Stimulated activated CD8-positive, alpha-beta memory T cell treated with anti-CD3 and anti-CD28 coated beads, Interleukin-12 subunit alpha, Interleukin-12 subunit beta, amount 100 ng/mL, for 4 hours (primary cell): Measurements from ENCODE around the gene MAGOH.

Experiments
- DNase-seq: peaks from one replicate; pipeline ENCODE4 v3.0.0-alpha.2; 2020; ENCODE audit warnings: low read depth

Gene MAGOH

DNA sequence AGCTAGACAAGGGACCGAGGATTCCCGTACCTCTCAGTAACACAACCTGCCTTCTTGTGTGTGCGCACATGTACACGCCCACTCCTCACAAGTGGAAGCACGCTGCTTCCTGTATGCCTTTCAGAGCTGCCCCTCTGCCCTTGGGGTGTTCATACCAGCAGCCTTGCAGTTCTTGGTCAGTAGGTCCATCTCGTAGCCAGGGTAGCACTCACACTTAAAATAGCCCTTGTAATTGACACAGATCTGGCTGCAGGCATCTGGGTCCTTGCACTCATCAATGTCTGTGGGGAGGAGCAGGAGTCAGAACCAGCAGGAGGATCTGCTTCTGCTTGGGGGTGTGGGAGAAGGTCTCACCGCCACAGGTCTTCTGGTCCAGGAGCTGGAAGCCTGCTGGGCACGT, 32.6 kb upstream of the MAGOH start:
- DNase-seq, result no peak

DNA sequence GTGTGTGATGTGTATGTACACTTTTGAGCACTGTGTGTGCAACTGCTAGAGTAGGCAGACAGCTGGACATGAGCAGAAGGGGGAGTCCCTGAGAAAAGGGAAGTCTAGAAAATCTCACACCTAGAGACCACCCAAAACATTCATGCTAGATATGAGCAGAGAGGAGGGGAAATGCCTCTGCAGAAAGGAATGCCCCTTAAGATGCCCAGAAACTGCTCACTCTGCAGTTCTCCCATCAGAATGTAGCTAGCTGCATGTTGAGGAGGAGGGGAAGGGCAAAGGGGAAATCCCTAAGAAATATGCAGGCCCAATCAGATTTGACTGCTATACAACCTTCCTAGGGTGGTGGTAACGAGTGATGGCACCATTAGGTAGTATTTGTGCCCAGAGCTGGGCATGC, 31.8 kb upstream of the MAGOH start:
- DNase-seq, result no peak

DNA sequence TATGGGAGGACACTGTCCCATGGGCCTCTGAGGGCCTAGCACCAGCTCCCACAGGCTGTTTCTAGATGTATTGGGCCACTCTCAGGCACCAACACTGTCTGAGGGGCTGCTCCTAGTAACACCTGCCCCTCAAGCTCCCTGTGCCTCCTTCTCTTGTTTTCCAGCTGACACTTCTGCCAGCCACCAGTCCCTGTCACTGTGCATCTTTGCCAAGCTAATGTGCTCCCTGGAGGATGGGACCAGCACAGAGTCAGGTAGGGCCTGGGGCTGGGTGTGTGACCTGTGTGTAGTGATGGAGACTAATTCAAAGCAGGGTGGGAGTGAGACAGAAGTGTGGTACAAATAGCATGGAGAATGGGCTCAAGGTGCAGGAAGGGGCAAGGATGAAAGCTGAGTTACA, 29.4 kb upstream of the MAGOH start:
- DNase-seq, result no peak

DNA sequence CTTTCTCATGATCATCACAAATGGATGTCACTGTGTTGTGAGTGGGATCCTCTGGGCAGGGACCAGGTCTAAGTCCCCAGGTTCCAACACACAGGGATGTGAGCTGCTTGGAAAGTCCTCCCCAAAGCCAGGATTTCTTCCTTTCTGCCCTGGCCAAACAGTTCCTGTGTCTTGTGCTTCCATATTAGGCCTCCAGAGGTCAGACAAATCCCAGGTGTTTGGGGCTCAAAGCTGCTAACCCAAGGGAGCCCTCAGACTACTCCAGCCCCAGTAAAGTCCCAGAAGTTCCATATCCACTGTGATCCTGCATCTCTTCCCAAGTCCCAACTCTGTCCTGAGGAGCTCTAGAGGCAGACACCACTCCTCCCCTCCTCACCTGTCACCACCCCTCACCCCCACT, 27.7 kb upstream of the MAGOH start:
- no peak for DNase-seq

DNA sequence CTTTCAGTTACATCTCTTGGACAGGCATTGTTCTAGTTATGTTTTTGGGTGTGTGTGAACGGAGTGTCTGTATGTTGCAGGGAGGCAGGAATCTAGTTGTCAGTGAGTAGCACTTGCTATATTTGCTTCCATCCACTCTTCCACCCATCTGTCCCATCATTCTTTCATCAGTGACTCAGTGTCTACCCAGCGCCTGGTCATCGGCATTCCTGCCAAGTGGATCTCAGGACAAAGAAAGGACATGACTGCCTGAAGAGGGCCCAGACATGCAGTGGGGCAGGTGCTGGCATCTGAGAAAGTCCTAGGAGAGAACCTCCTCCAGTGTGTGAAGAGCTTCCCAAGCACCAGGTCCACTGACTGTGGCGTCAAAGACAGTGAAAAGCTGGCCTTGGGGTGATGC, 27.3 kb upstream of the MAGOH start:
- DNase-seq, result no peak

DNA sequence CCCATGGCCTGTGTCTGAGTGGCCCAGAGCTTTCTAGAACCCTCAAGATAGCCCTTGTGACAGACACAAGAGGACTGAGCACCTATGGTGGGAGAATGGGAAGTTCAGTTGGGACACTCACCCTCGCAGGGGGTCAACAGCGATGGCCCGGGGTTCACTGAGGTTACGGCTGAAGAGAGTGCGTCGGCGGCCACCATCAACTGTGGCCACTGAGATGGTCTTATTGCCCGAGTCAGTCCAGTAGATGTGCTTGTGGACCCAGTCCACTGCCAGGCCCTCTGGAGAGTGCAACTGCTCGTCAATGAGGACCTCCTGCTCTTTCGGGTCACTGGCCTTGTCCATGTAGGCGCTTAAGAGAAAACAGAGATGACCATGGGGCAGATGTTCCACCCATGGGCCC, 25.7 kb upstream of the MAGOH start:
- DNase-seq, result no peak

DNA sequence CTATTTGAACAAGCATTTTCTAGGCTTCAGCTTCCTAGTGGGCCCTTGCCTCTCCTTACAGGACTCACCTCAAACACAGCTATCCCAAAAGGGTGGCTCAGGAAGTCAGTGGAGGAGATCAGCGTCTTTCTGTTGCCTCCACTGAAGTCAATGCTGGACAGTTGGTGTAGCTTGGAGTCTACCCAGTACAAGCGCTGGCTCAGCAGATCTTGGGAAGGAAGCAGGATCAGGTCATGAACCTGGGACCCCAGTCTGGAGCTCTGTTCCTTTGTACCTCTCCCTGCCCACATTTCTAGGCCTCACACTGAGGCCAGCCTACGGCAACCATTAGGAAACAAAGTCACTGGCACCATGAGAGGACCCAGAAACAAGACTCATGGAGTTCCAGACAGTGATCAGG, 23.7 kb upstream of the MAGOH start:
- DNase-seq, result no peak

DNA sequence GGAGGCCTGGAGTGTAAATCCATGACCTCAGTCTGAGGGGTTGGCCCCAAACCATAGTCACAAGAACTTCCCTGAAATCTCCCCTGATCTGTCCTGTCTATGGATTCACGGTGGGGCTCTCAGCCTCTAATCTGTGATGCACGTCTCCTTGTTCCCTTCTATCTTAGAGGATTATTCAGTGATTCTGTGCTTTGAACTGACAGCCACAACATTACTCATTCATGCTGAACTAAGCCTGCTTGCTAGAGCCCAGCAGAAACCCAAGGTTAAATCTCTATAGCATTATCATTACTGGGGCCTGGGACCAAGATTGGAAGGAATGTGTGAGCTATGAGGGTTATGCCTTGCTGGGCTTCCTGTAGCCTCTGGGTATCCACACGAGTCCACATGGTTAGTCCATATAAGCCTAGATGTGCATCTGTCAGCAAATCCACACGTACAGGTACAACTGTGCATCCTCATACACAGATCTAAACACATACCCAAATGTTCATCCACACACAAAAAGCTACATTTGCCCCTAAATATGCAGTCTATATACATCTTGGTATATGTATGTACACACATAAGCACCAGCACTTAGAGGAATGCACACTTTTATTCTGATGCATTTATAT, 22.4 kb upstream of the MAGOH start:
- DNase-seq, result no peak

DNA sequence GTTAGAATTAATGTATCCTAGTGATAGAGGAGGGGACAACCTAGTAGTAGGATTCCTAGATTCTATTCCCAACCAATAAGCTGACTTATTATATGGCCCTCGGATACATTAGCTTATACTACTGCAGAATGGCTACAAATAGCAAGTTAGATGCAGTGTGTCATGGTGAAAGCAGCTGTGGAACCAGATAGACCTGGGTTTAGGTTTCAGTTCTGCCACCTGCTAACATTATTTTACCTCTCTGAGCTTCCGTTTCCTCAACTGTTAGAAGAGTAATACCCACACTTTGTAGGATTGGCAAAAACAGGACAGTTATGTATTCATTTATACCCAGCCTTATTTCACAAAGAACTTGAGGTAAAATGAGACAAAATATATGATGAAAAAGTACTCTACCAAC, 21.6 kb upstream of the MAGOH start:
- DNase-seq, result no peak

DNA sequence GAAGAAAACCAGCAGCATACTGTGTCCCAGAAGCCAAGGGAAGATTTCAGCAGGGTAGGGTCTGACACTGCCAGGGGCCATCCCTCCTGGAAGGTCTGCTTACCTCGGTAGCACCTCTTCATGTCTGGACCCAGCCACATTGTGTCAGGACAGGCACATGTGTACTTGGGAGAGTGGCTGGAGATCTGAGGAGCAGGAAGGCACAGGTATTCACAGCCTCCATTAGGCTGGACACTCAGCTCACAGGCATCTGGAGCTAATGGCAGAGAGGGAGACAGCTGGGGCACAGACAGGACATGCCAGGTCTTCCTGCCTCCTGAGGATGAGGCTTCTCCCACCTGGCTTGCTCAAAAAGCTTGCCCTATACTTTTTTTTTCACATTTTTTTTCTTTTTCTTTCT, 19.9 kb upstream of the MAGOH start:
- DNase-seq, result no peak

DNA sequence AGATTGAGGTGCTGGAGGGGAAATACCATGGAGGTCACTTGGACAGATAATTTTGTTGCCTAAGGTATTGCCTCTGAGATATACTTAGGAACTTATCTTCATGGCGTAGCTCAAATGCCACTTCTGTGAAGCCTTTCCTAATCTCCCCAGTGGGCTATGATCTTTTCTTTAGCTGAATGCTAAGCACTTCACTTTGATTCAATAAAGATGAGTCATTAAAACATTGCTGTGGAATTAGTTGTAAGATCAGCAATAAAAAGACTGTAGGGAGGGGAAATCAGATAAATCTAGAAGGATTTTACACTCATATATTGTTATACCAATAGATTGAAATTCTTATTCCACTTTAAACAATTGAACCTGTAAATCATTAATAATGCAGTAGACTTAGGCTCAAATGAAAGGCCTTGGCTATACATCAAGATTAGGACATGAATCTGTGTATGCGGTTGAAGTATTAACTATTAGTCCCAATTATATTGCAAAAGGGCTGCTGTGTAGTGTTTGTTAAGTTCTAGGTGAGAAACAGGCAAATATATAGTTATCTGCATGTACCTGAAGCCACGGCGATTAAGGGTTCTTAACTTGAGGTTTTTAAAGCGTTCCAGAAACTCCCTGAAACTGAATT, 19.2 kb upstream of the MAGOH start:
- no peak for DNase-seq

DNA sequence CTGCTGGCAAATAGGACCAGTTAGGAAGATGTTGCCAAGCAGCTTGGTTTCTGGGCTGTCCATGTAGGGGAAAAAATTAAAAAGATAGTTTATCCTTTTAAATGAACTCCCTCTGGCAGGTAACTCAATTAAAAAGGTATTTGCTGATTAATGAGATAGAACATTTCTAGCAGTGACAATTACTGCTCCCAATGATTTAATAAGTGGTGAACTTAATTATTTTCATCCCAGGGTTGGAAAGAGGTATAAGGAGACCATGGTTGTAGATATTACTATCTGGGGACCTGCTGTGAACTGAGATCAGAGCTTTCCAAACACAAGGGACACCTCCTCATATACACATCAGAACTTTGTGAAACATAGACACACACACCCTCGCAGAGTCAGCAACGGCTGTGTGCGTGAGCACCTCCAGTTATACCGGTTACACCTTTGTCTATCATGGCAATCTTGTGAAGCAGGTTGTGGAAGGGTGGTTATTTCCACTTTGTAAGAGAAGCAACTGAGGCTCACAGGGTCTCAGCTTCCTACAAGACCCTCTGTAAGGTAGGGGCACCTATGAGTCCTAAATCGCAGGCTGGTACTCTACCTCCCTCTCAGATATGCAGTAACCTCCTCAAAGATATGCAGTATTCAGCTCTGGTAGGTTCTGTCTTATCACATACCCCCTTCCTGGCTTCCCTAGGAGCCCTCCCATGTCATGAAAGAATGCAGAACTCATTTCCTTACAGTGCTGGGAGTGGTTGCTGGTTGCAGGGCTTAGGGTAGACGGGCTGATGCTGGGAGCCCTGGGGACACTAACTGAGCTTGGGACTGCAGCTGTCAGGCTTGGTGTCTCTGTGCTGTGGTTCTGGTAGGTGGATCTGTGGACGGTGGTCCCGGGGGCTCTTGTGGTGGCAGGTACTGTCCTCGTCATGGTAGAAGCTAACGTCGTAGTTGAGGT, 18.5 kb upstream of the MAGOH start:
- no peak for DNase-seq

DNA sequence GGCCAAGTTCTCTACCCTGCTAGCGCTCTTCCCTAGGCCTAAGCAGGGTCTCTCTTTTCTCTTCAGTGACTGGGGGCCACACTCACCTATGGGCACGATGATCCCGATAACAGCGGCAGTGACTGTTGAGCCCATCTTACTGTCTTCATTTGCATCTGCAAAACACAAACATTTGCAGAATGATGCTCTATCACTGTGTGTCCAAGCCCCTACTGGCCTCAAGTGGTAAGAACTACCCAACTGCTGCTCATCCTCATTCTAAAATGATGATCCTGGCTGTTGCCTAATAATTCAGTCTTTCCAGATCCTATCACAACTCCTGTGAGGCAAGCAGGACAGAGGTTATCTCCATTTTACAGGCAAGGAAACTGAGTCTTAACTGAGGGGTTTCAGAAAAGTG, 16.7 kb upstream of the MAGOH start:
- DNase-seq, result no peak

DNA sequence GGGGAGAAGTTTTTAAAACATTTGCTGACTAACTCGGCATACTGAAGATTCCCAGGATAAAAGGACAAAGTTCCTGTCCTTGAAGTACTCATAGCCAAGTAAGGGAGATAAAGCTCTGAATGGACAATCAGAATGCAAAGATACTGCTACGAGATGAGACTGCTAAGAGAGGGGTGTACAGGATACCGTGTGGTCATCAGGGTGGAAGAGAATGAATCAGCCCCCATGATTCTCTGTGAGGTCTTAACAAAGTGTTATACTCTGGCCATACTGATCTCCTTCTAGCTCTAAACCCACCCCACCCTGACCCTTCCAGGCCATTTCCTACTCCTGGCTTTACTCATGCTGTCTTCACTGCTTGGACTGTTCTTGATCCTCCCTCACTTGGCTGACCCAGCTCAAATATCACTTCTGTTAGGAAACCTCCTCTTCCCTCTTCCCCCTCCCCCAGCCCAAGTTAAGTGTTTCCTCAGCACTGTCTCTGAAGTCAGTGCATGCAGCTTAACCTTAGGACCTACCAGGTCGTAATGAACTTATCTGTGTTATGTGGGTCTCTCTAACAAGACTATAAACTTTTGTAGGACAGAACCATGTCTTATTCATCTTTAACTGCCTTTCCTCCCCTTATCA, 15.8 kb upstream of the MAGOH start:
- DNase-seq, result no peak

DNA sequence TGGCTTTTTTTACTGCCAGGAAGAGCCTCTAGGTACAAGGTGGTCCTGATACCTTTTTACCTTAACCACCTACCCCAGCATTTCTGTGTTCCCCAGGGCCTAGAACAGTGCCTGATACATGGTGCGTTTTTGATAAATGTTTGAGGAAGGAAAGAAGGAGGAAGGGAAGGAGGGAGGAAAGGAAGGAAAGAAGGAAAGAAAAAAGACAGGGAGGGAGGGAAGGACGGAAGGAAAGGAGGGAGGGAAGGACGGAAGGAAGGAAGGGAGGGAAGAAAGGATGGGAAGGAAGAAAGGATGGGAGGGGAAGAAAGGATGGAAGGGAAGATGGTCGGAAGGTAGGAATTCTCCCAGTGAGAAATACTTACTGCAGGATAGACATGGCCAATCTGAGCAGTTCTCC, 12.0 kb upstream of the MAGOH start:
- no peak for DNase-seq

DNA sequence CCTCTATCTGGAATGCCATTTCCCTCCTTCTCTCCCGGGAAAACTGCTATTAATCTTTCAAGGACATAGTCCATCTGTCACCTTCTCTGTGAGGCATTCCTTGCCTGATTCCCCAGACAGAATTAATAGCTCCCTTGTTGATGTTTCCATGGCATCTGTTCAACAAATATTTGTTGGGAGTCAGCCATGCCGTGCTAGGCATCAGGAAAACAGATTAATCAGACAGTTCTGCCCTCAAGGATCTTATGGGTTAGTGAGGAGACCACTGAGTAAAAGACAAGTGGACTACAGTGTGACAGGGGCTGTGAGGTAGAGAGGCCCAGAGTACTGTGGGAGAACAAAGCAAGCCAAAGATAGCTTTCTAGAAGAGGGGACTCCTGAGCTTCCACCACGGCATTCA, 11.4 kb upstream of the MAGOH start:
- DNase-seq, result no peak

DNA sequence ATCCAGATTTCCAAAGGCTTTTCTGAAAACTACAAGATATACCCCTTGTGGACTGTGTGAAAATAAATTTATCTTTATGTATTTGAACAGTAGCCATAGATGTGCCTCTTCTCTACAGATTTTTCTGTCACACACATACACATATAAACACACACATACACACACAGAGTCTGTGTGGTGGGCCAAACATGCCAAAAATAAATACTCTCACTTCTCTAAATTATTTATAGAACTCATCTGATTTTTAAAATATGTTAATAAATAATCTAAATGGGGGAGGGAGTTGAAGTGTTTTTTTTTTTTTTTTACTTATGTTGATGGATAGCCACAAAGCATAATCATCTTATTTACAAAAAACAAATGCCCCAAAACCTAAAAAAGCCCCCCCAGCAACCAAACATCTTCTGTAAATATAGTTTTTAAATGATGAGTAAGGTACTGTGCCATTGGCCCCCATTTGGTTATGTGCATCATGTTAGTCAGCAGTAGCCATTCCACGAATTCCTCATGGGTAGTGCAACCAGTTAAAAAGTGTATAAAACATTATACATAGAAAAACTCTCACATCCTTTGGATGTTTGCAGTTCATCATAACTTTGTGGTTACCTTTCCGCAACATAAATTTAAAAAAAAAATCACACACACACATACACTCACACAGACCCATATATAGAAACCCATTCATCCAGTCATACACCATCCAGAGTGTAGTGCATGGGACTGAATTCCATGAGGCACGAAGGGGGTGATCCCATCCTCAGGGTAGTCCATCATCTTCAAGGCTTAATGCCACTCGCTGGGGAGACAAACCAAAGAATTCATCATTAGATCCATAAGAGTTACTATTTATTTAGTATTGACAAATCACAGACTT, 8.2 kb upstream of the MAGOH start:
- no peak for DNase-seq

DNA sequence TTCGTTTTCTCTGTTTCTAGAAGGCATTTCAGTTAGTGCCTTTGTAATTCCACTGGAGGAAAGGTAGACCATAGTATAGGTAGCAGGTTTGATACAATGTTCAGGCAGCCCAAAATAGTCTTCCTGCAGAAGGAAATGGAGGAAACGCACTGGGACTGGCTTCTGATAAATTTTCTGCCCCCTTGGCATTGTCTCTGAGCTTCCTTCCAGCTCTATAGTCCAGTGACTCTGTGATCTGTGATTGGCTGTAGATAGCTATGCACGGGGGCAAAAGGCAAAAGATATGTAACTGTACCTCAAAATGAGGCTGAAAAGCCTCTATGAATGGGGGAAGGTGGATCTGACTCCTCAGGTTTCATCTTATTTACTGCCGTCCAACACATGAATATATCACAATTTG, 5.8 kb upstream of the MAGOH start:
- DNase-seq, result no peak

DNA sequence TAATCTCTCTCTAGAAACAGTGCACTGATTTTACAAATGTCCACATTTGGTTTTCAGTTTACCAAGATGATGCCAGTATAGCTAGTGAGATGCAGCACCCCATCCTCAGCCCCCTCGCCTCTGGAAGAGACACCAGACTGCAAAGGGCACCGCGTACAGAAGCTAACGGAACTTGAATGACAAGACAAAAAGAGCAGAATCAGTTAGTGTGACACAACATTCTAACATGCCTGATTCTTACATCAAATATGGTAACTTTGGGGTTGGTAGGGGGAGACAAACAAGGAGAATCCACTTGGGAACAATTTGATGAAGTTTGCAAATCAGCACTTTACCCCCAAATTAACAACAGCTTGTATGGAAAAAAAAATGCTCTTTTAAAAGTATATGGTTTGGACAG, 4.1 kb upstream of the MAGOH start:
- no peak for DNase-seq

DNA sequence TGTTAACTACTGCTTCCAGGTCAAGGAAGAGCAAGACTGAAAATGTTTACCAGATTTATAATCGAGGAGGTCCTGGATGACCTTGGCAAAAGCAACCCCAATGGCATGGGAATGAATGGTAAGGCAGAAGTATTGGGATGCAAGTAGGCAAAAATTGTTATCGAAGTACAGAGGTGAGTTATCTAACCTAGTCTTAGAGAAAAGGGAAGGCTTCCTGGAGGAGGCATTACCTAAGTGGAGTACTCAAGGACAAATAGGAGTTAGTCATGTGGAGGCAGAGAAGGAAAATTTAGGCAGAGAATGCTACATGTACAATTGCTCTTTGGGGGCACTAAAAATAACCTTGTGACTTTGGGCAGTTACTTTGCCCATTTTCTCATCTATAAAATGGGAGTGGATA, 3.5 kb upstream of the MAGOH start:
- no peak for DNase-seq

DNA sequence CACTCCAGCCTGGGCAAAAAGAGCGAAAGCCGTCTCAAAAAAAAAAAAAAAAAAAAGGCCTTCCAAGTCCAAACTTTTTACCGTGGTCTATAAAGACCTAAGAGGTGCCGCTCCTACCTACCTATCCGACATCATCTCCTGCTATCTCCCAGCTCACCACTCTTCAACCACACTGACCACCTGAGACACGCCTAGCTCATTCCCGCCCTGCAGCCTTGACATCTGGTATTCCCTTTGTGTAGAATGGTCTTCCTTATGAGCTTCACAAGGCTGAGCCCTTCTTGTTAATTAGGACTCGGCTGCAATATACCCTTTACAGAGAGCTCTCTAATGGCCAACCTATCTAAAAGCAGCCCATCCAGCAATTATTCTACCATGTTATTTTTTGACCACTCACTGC, 680 bp downstream of the MAGOH start:
- DNase-seq, result no peak

DNA sequence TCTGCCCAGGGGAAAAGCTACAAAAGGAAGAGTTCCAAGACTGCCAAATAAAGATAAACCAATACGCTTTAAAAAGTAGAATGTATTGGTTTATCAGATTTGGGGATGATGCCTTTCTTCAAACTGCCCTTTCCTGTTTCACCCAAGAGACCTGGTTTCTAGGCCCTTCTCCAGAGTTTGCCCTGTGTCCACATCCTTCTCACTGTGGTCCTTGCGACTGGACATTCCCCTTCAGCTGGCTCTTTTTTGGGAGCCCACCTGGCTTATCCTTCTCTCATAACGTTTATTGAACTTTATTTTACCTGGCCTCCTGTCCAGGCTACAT, 17.4 kb downstream of the MAGOH start:
- DNase-seq, result no peak
